PFSK-1 (cell line): ENCODE data around the gene STXBP5L.

Source experiments
- POLR2AphosphoS5 ChIP-seq: IDR thresholded peaks from 2 replicates; pipeline ENCODE4 v1.6.1; 2012; ENCODE audit warnings: low read depth, mild to moderate bottlenecking, control low read depth, low read length, moderate library complexity
- TAF1 ChIP-seq: IDR thresholded peaks from 2 replicates; pipeline ENCODE4 v1.6.1; 2012; ENCODE audit warnings: low read length, control low read depth, borderline replicate concordance; ENCODE audit not compliant: insufficient read depth
- TF ChIP-seq, protein P1 (sequence below), 2 experiments: IDR thresholded peaks; 2 replicates each; pipeline versions ENCODE4 v1.6.1 to v1.8.0; 2011 to 2012; ENCODE audit warnings: low read depth in 2 of 2, low read length in 2 of 2, control low read depth in 1 of 2, inconsistent platforms in 1 of 2, mild to moderate bottlenecking in 1 of 2, moderate library complexity in 1 of 2; ENCODE audit not compliant: insufficient read depth in 1 of 2

DNA sequence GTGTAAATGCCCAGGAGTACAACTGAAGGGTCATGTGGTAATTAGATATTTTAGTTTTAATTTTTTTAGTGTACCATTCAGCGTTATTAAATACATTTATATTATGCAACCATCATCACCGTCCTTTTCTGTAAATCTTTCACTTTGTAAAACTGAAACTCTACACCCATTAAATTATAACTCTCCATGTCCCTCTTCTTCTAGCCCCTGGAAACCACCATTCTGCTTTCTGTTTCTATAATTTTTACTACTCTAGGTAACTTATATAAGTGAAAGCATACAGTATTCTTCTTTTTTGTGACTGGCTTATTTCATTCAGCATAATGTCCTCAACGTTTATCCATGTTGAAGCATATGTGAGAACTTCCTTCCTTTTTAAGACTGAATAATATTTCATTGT, 48.1 kb downstream of the STXBP5L start:
- no peak for TF ChIP-seq POLR2AphosphoS5
- TF ChIP-seq, protein P1, sequence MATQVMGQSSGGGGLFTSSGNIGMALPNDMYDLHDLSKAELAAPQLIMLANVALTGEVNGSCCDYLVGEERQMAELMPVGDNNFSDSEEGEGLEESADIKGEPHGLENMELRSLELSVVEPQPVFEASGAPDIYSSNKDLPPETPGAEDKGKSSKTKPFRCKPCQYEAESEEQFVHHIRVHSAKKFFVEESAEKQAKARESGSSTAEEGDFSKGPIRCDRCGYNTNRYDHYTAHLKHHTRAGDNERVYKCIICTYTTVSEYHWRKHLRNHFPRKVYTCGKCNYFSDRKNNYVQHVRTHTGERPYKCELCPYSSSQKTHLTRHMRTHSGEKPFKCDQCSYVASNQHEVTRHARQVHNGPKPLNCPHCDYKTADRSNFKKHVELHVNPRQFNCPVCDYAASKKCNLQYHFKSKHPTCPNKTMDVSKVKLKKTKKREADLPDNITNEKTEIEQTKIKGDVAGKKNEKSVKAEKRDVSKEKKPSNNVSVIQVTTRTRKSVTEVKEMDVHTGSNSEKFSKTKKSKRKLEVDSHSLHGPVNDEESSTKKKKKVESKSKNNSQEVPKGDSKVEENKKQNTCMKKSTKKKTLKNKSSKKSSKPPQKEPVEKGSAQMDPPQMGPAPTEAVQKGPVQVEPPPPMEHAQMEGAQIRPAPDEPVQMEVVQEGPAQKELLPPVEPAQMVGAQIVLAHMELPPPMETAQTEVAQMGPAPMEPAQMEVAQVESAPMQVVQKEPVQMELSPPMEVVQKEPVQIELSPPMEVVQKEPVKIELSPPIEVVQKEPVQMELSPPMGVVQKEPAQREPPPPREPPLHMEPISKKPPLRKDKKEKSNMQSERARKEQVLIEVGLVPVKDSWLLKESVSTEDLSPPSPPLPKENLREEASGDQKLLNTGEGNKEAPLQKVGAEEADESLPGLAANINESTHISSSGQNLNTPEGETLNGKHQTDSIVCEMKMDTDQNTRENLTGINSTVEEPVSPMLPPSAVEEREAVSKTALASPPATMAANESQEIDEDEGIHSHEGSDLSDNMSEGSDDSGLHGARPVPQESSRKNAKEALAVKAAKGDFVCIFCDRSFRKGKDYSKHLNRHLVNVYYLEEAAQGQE (IDR thresholded peaks at IDR 0.05; ENCODE audit: insufficient read depth in 1 of 2, low read depth in 2 of 2, low read length in 2 of 2), result no peak
- TF ChIP-seq TAF1, result no peak
